IgD-negative memory B cell (primary cell): ENCODE results near the gene SYTL2. TPM values are rescaled to one million over a fixed set of nuclear protein-coding genes. Genes with fewer than 3 reads are reported as not detected.
"Not testable (repeated sequence)": the region's sequence is repeated elsewhere in the genome, so short reads cannot be mapped to it uniquely, and the experiment has no call there.

Experiments used
- H3K27ac Mint-ChIP-seq, 3 donors: one replicate each; pipeline ENCODE4 v1.8.0; 2020 to 2022; ENCODE audit warnings: mild to moderate bottlenecking in 3 of 3, mixed read lengths in 3 of 3, moderate library complexity in 1 of 3
- H3K27me3 Mint-ChIP-seq: one replicate; pipeline ENCODE4 v1.8.0; 2021; ENCODE audit warnings: mixed read lengths
- H3K36me3 Mint-ChIP-seq: one replicate; pipeline ENCODE4 v1.8.0; 2020; ENCODE audit warnings: mild to moderate bottlenecking, mixed read lengths
- H3K4me1 Mint-ChIP-seq, 3 donors: one replicate each; pipeline ENCODE4 v1.8.0; 2020 to 2022; ENCODE audit warnings: mixed read lengths in 3 of 3, mild to moderate bottlenecking in 1 of 3
- H3K4me3 Mint-ChIP-seq, 4 donors: one replicate each; pipeline ENCODE4 v1.8.0; 2020 to 2022; ENCODE audit warnings: mild to moderate bottlenecking in 4 of 4, mixed read lengths in 4 of 4, moderate library complexity in 3 of 4
- H3K9me3 Mint-ChIP-seq, 3 donors: one replicate each; pipeline ENCODE4 v1.8.0; 2020 to 2021; ENCODE audit warnings: mixed read lengths in 3 of 3, mild to moderate bottlenecking in 1 of 3
- polyA plus RNA-seq: library from polyadenylated mRNA; unstranded; fragments of 300-500 nt; fragmentation: Illumina TruSeq; gene quantifications from one replicate; pipeline ENCODE4 v1.2.3, GENCODE V29; 2021

Gene SYTL2
- polyA plus RNA-seq, 1 donor from 2014 or later = 1.3 TPM

DNA sequence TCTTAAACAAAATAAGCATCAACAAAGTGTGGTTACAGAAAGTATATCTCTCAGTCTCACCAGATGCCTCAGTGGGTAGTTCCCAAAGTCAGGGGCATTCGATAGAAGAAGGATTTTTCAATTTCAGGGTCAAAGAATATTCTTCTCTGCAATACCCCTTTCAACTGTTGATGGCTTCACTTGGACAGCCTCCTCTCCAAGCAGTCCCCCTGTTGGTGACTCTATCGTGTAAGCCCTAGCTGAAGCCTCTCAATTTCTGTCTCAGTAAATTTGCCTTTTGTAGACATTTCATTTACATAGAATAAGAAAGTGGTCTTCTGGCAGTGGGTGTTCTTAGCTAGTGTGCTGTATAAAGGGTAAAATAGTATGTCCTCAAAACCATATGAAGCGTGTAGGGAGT is 33.0 kb upstream of the SYTL2 start:
- Mint-ChIP-seq H3K4me1 (no peaks in the 10 kb centered on the region), H3K27ac (no peak overlapping the region), H3K4me3 (no peak overlapping the region), H3K36me3 (no peaks in the 10 kb centered on the region), H3K27me3 (peaks cover 2% of the 10 kb centered on the region), H3K9me3 (peaks cover 0 to 3% (median 0%) of the 10 kb centered on the region in 3 donors)

GRCh38 chr11:85840932-85841331 is 30.0 kb upstream of the SYTL2 start:
- H3K4me1 Mint-ChIP-seq, H3K36me3 Mint-ChIP-seq, H3K27ac Mint-ChIP-seq, H3K9me3 Mint-ChIP-seq, H3K4me3 Mint-ChIP-seq, H3K27me3 Mint-ChIP-seq: not testable (repeated sequence)

DNA sequence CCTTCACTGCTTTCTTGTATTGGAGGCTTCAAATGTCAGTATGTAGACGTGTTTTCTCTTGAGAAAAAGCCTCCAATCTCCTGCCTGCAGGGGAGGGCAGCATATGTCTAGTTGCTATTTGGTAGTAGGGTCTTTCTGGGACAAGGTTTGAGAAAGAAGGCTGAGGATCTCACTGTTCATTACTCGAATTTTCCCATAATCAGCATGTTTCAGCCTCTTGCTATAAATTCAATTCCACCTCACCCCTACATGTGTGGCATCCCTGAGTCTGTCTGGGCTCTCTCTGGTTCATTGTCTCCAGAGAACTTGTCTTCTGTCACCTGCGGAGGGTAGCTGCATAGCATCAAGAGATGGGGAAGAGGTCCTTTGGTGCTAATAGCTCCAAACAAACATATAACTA is 24.8 kb upstream of the SYTL2 start:
- Mint-ChIP-seq H3K4me3 (no peak overlapping the region), H3K4me1 (no peaks in the 10 kb centered on the region), H3K9me3 (peaks cover 0 to 5% (median 3%) of the 10 kb centered on the region in 3 donors), H3K27ac (no peak overlapping the region), H3K36me3 (no peaks in the 10 kb centered on the region), H3K27me3 (no peaks in the 10 kb centered on the region)

GRCh38 chr11:85835263-85835662 is 24.3 kb upstream of the SYTL2 start:
- Mint-ChIP-seq H3K36me3 (no peaks in the 10 kb centered on the region), H3K4me3 (no peak overlapping the region), H3K9me3 (peaks cover 0 to 5% (median 3%) of the 10 kb centered on the region in 3 donors), H3K27ac (no peak overlapping the region), H3K4me1 (no peaks in the 10 kb centered on the region), H3K27me3 (no peaks in the 10 kb centered on the region)

DNA sequence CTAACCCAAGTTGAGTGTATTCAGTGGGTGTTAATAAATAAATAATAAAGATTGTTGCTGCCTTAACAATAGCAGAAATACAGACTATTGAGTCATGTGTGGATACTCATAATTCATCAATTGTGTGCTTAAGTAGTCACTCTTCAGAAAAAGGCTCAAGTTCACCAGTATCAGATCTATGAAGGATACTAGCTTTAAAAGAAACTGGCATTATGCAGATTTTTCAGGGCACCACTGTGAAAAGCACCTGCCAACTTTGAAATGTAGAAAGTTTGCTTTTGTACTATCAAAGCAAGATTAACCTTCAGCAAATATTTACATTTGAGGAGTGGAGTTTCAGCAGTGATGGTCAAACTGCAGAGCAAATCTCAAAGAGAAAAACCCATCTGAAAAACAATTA is 20.1 kb upstream of the SYTL2 start:
- peaks cover 2% of the 10 kb centered on the region for H3K27me3 Mint-ChIP-seq
- H3K36me3 Mint-ChIP-seq = peaks cover 2% of the 10 kb centered on the region
- H3K27ac Mint-ChIP-seq = no peak overlapping the region
- peaks cover 3 to 5% (median 5%) of the 10 kb centered on the region in 3 donors for H3K9me3 Mint-ChIP-seq
- no peaks in the 10 kb centered on the region for H3K4me1 Mint-ChIP-seq
- H3K4me3 Mint-ChIP-seq = no peak overlapping the region

- Mint-ChIP-seq H3K4me3 (no peak overlapping the region), H3K27ac (no peak overlapping the region), H3K4me1 (no peaks in the 10 kb centered on the region), H3K27me3 (peaks cover 6% of the 10 kb centered on the region), H3K9me3 (peaks cover 0 to 5% (median 0%) of the 10 kb centered on the region in 3 donors), H3K36me3 (peaks cover 2% of the 10 kb centered on the region)
Observed at GRCh38 chr11:85829172-85829571, 18.2 kb upstream of the SYTL2 start.

DNA sequence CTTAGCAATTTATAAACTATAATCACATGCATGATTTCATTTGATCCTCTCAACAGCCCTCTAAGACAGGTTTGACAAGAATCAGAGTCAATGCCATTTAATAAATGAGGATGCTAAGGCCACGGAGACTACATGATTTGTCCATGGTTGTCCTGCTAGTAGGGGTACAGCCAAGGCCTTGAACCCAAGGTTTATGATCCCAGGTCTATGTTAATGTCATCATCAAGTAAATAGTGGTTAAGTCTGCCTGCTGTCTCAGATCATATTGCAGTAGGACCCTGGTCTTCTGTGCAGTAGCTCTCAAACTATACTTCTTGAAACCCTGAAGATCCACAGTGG is 17.7 kb upstream of the SYTL2 start:
- Mint-ChIP-seq H3K27me3 (peaks cover 6% of the 10 kb centered on the region), H3K4me3 (no peak overlapping the region), H3K36me3 (peaks cover 2% of the 10 kb centered on the region), H3K9me3 (peaks cover 0 to 5% (median 0%) of the 10 kb centered on the region in 3 donors), H3K27ac (no peak overlapping the region), H3K4me1 (no peaks in the 10 kb centered on the region)

GRCh38 chr11:85827748-85828639 is 17.1 kb upstream of the SYTL2 start:
- peaks cover 6% of the 10 kb centered on the region for H3K27me3 Mint-ChIP-seq
- H3K36me3 Mint-ChIP-seq = peaks cover 2% of the 10 kb centered on the region
- H3K4me3 Mint-ChIP-seq = no peak overlapping the region
- H3K27ac Mint-ChIP-seq = no peak overlapping the region
- peaks cover 0 to 5% (median 0%) of the 10 kb centered on the region in 3 donors for H3K9me3 Mint-ChIP-seq
- H3K4me1 Mint-ChIP-seq = no peaks in the 10 kb centered on the region

- peaks cover 12% of the 10 kb centered on the region for H3K27me3 Mint-ChIP-seq
- H3K4me3 Mint-ChIP-seq = no peak overlapping the region
- H3K4me1 Mint-ChIP-seq = no peaks in the 10 kb centered on the region
- peaks cover 2% of the 10 kb centered on the region for H3K36me3 Mint-ChIP-seq
- peaks cover 0 to 5% (median 0%) of the 10 kb centered on the region in 3 donors for H3K9me3 Mint-ChIP-seq
- no peak overlapping the region for H3K27ac Mint-ChIP-seq
Observed at GRCh38 chr11:85826116-85826855, 15.3 kb upstream of the SYTL2 start.

GRCh38 chr11:85825616-85826015 is 14.7 kb upstream of the SYTL2 start:
- H3K27ac Mint-ChIP-seq = no peak overlapping the region
- H3K4me1 Mint-ChIP-seq = no peaks in the 10 kb centered on the region
- H3K4me3 Mint-ChIP-seq = no peak overlapping the region
- peaks cover 2% of the 10 kb centered on the region for H3K36me3 Mint-ChIP-seq
- H3K27me3 Mint-ChIP-seq = peaks cover 12% of the 10 kb centered on the region
- H3K9me3 Mint-ChIP-seq = peaks cover 0 to 5% (median 0%) of the 10 kb centered on the region in 3 donors

DNA sequence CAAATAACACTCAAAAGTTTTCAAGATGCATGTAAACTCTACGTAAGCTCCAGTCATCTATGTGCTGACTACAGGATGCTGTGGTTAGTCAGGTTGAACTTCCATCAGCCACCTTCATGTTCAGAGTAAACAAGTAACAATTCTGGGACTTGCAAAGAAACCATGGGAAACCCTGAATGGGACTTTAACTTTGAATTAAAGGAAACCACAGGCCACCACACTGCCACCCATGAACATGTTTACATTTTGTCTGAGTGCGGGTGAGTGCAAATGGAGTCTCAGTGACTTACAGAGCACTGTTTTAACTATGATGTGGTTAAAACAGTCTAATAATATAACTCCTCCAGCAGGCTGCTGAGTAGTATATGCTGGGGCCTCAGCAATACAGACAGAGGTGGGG is 12.9 kb upstream of the SYTL2 start:
- Mint-ChIP-seq H3K9me3 (no peaks in the 10 kb centered on the region), H3K4me1 (no peaks in the 10 kb centered on the region), H3K4me3 (no peak overlapping the region), H3K36me3 (peaks cover 2% of the 10 kb centered on the region), H3K27ac (peak overlapping the region in 1 of 3 donors; percentile 23), H3K27me3 (peaks cover 12% of the 10 kb centered on the region)

DNA sequence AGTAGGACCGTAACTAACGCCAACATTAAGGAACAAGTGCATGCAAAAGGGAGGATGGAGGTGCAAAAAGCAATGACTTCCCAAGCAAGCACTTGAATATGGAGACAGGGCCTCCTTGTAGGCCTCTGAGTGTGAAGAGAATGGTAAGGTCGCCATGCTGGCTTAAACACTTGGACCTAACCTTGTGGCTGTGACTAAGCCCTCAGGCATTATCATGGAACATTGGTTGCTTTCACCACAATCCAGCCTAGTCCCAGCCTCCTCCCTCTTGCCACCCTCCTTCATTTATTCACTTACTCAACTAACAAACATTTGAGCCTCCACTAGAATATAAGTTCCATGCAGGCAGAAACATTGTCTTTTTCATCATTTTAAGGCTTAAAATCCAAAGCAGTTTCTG is 11.9 kb upstream of the SYTL2 start:
- no peaks in the 10 kb centered on the region for H3K4me1 Mint-ChIP-seq

DNA sequence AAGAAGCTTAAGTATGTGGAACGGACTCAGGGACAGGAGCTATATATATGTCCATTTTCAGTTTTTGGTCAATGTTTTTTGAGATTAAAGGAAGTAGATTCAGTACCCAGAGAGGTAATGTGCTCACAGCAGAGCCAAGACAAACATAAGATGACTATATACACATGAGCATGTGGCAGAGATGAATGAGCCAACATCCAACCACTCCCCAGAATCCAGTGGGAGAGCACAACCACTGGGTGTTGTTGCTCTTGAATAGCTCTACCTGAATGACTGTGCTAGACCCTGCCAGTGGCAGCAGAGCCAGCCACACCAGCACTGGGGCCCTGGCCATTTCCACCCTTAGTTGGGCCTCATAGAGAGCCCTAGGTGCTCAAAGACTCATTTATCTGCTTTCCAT is 10.7 kb upstream of the SYTL2 start:
- H3K27ac Mint-ChIP-seq = no peak overlapping the region
- H3K36me3 Mint-ChIP-seq = no peaks in the 10 kb centered on the region
- H3K9me3 Mint-ChIP-seq = no peaks in the 10 kb centered on the region
- H3K4me3 Mint-ChIP-seq = no peak overlapping the region
- peaks cover 12% of the 10 kb centered on the region for H3K27me3 Mint-ChIP-seq
- no peaks in the 10 kb centered on the region for H3K4me1 Mint-ChIP-seq

More for the DNA sequence above, 11.9 kb upstream of the SYTL2 start:
- Mint-ChIP-seq H3K27me3 (peaks cover 12% of the 10 kb centered on the region), H3K27ac (no peak overlapping the region), H3K4me3 (no peak overlapping the region), H3K9me3 (no peaks in the 10 kb centered on the region), H3K36me3 (peaks cover 2% of the 10 kb centered on the region)

DNA sequence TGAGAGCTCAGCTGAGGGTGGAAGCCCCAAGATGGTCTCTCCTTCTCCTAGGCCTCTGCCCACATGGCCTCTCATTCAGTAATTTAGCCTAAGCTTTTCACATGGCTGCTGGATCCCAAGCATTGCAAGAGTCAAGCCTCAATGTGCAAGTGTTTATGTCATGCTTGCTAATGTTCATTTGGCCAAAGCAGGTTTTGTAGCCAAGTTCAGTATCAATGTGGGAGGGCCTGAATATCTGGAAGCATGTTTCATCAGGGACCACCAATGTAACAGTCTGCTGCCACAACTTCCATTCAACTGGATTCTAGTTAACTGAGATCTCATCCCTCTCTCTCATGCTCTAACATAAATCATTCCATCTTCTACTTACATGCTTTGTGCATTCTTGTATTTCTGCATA is 8.5 kb upstream of the SYTL2 start:
- Mint-ChIP-seq H3K36me3 (no peaks in the 10 kb centered on the region), H3K4me1 (no peaks in the 10 kb centered on the region), H3K9me3 (no peaks in the 10 kb centered on the region), H3K4me3 (no peak overlapping the region), H3K27me3 (peaks cover 6% of the 10 kb centered on the region), H3K27ac (no peak overlapping the region)

GRCh38 chr11:85815186-85815931 is 4.4 kb upstream of the SYTL2 start:
- H3K9me3 Mint-ChIP-seq = no peaks in the 10 kb centered on the region
- H3K27me3 Mint-ChIP-seq = peaks cover 14% of the 10 kb centered on the region
- no peak overlapping the region for H3K27ac Mint-ChIP-seq
- H3K4me3 Mint-ChIP-seq = peak overlapping the region in 1 of 4 donors; percentile 6
- H3K36me3 Mint-ChIP-seq = no peaks in the 10 kb centered on the region
- H3K4me1 Mint-ChIP-seq = peaks cover 1 to 7% (median 5%) of the 10 kb centered on the region in 3 donors
